ENCODE data around the gene MKI67. TPM values are rescaled to one million over a fixed set of nuclear protein-coding genes. Genes with fewer than 3 reads are reported as not detected.

MKI67 gene
- polyA plus RNA-seq, 1 of the 3 experiments (the other 2 are of a cell fraction), result 7.5 TPM

GRCh38 chr10:128121750-128122412 lies 4.3 kb downstream of the MKI67 start:
- Histone ChIP-seq H2AFZ (ENCODE audit: low read depth) (no peak overlapping the region; the same call in 1 of the 2 replicates), H3K9ac (no peak overlapping the region), H3K9me2 (no peaks in the 10 kb centered on the region), H3K4me3 (ENCODE audit: low read depth in 2 of 2, low read length in 1 of 2) (no peak overlapping the region), H3K9me3 (no peaks in the 10 kb centered on the region), H3K27me3 (ENCODE audit: insufficient read depth) (no peaks in the 10 kb centered on the region), H3F3A (replicated peaks; ENCODE audit: insufficient read depth) (peaks cover 4% of the 10 kb centered on the region), H4K20me1 (ENCODE audit: insufficient read depth) (peaks cover 22% of the 10 kb centered on the region; the same call in 1 of the 2 replicates), H3K79me2 (ENCODE audit: insufficient read depth) (peaks cover 88% of the 10 kb centered on the region), H3K36me3 (replicated peaks in 1 of 2; ENCODE audit: control insufficient read depth in 1 of 2, insufficient read depth in 2 of 2, low read length in 1 of 2) (peaks cover 23 to 37% of the 10 kb centered on the region in 2 experiments), H3K4me2 (no peak overlapping the region), H3K4me1 (ENCODE audit: control insufficient read depth in 1 of 2, insufficient read depth in 2 of 2, low read depth in 1 of 2, low read length in 1 of 2) (peaks cover 0 to 14% of the 10 kb centered on the region in 2 experiments; a peak in 3 of 4 replicates), H3K27ac (ENCODE audit: low read depth in 2 of 2, low read length in 1 of 2) (no peak overlapping the region; a peak in 1 of 4 replicates)
- 99% methylated on average over 5 of the region's 5 CpGs for WGBS (ENCODE audit: low lambda C conversion rate)
- ChIA-PET POLR2A (no interaction called here), CTCF (no interaction called here)
- DNase-seq, result no peak
- no peak for TF ChIP-seq CTCF (IDR thresholded peaks at IDR 0.05)
- TF ChIP-seq PBX3 (IDR thresholded peaks at IDR 0.05), result no peak
- no peak for TF ChIP-seq RAD21 (IDR thresholded peaks at IDR 0.05; ENCODE audit: low read length)
- no peak for TF ChIP-seq FOXJ3 (CRISPR knock-in tag; IDR thresholded peaks at IDR 0.05)
- no peak for TF ChIP-seq JUND (IDR thresholded peaks at IDR 0.05)
- TF ChIP-seq EP300 (IDR thresholded peaks at IDR 0.05; ENCODE audit: borderline replicate concordance in 1 of 2, low read depth in 1 of 2, low read length in 1 of 2), result no peak
- no peak for TF ChIP-seq GABPA (IDR thresholded peaks at IDR 0.05; ENCODE audit: low read depth)
- TF ChIP-seq FOXM1 (IDR thresholded peaks at IDR 0.05; ENCODE audit: low read depth), result no peak
- no peak for TF ChIP-seq CHD2 (IDR thresholded peaks at IDR 0.05; ENCODE audit: low read length, partially characterized antibody)
- TF ChIP-seq TAF1 (IDR thresholded peaks at IDR 0.05; ENCODE audit: borderline replicate concordance, low read depth, low read length), result no peak
- TF ChIP-seq MAX (IDR thresholded peaks at IDR 0.05; ENCODE audit: low read depth), result no peak
- TF ChIP-seq ZBTB33 (IDR thresholded peaks at IDR 0.05; ENCODE audit: borderline replicate concordance, low read depth), result no peak
- TF ChIP-seq SMC3 (IDR thresholded peaks at IDR 0.05; ENCODE audit: low read depth, low read length), result no peak
- no peak for TF ChIP-seq USF1 (IDR thresholded peaks at IDR 0.05; ENCODE audit: borderline replicate concordance, low read depth)
- no peak for TF ChIP-seq GATA2 (CRISPR knock-in tag; IDR thresholded peaks at IDR 0.05)
- TF ChIP-seq POLR2AphosphoS5 (IDR thresholded peaks at IDR 0.05; ENCODE audit: low read depth, low read length), result no peak
- no peak for TF ChIP-seq MEF2A (IDR thresholded peaks at IDR 0.05; ENCODE audit: borderline replicate concordance, low read depth)
